ENCODE data around the gene CIC. TPM values are rescaled to one million over a fixed set of nuclear protein-coding genes. Genes with fewer than 3 reads are reported as not detected.
A peak's percentile ranks its signal among the peaks of the same experiment; 100 is the strongest.

Gene CIC
- total and polyA plus RNA-seq, 9 of the 15 experiments (the other 6 are each of a cell fraction or from before 2014, with no cell fraction given), result 0.07 to 44.7 (median 8.6) TPM

- no peak for TF ChIP-seq ESRRB (CRISPR knock-in tag; IDR thresholded peaks at IDR 0.05; ENCODE audit: borderline replicate concordance)
- TF ChIP-seq FOXM1 (IDR thresholded peaks at IDR 0.05; ENCODE audit: low read depth), result no peak
- TF ChIP-seq FOXM1 (CRISPR knock-in tag; IDR thresholded peaks at IDR 0.05; ENCODE audit: low read depth), result no peak
- TF ChIP-seq RFX7 (CRISPR knock-in tag; IDR thresholded peaks at IDR 0.05), result no peak
- no peak for TF ChIP-seq NONO (IDR thresholded peaks at IDR 0.05; ENCODE audit: low read depth in 2 of 2, low read length in 1 of 2)
- no peak for TF ChIP-seq ZNF589 (CRISPR knock-in tag; IDR thresholded peaks at IDR 0.05; ENCODE audit: low read depth)
- no peak for TF ChIP-seq RBFOX2 (IDR thresholded peaks at IDR 0.05; ENCODE audit: low read depth, low read length)
- TF ChIP-seq HOXB6 (CRISPR knock-in tag; IDR thresholded peaks at IDR 0.05; ENCODE audit: borderline replicate concordance), result no peak
- no peak for TF ChIP-seq TAF7 (tag; IDR thresholded peaks at IDR 0.05)
- no peak for TF ChIP-seq HDGF (IDR thresholded peaks at IDR 0.05)
- TF ChIP-seq, protein P1, sequence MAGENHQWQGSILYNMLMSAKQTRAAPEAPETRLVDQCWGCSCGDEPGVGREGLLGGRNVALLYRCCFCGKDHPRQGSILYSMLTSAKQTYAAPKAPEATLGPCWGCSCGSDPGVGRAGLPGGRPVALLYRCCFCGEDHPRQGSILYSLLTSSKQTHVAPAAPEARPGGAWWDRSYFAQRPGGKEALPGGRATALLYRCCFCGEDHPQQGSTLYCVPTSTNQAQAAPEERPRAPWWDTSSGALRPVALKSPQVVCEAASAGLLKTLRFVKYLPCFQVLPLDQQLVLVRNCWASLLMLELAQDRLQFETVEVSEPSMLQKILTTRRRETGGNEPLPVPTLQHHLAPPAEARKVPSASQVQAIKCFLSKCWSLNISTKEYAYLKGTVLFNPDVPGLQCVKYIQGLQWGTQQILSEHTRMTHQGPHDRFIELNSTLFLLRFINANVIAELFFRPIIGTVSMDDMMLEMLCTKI (IDR thresholded peaks at IDR 0.05; ENCODE audit: partially characterized antibody), result no peak
- TF ChIP-seq MTF1 (CRISPR knock-in tag; IDR thresholded peaks at IDR 0.05; ENCODE audit: borderline replicate concordance), result no peak
- TF ChIP-seq, protein P2, sequence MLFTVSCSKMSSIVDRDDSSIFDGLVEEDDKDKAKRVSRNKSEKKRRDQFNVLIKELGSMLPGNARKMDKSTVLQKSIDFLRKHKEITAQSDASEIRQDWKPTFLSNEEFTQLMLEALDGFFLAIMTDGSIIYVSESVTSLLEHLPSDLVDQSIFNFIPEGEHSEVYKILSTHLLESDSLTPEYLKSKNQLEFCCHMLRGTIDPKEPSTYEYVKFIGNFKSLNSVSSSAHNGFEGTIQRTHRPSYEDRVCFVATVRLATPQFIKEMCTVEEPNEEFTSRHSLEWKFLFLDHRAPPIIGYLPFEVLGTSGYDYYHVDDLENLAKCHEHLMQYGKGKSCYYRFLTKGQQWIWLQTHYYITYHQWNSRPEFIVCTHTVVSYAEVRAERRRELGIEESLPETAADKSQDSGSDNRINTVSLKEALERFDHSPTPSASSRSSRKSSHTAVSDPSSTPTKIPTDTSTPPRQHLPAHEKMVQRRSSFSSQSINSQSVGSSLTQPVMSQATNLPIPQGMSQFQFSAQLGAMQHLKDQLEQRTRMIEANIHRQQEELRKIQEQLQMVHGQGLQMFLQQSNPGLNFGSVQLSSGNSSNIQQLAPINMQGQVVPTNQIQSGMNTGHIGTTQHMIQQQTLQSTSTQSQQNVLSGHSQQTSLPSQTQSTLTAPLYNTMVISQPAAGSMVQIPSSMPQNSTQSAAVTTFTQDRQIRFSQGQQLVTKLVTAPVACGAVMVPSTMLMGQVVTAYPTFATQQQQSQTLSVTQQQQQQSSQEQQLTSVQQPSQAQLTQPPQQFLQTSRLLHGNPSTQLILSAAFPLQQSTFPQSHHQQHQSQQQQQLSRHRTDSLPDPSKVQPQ (CRISPR knock-in tag; IDR thresholded peaks at IDR 0.05; ENCODE audit: borderline replicate concordance), result no peak
- peak; percentile 17; the same call in 1 of the 2 replicates for TF ChIP-seq HES1 (IDR thresholded peaks at IDR 0.05; ENCODE audit: low read depth)
- no peak for TF ChIP-seq CCAR2 (IDR thresholded peaks at IDR 0.05; ENCODE audit: low read depth, low read length)
- no peak for TF ChIP-seq MCM7 (IDR thresholded peaks at IDR 0.05)
- no peak for TF ChIP-seq NR4A1 (CRISPR knock-in tag; IDR thresholded peaks at IDR 0.05)
- no peak for TF ChIP-seq NR4A1 (tag; IDR thresholded peaks at IDR 0.05)
- no peak for TF ChIP-seq PHF21A (IDR thresholded peaks at IDR 0.05; ENCODE audit: borderline replicate concordance, low read depth)
- TF ChIP-seq, protein P3, sequence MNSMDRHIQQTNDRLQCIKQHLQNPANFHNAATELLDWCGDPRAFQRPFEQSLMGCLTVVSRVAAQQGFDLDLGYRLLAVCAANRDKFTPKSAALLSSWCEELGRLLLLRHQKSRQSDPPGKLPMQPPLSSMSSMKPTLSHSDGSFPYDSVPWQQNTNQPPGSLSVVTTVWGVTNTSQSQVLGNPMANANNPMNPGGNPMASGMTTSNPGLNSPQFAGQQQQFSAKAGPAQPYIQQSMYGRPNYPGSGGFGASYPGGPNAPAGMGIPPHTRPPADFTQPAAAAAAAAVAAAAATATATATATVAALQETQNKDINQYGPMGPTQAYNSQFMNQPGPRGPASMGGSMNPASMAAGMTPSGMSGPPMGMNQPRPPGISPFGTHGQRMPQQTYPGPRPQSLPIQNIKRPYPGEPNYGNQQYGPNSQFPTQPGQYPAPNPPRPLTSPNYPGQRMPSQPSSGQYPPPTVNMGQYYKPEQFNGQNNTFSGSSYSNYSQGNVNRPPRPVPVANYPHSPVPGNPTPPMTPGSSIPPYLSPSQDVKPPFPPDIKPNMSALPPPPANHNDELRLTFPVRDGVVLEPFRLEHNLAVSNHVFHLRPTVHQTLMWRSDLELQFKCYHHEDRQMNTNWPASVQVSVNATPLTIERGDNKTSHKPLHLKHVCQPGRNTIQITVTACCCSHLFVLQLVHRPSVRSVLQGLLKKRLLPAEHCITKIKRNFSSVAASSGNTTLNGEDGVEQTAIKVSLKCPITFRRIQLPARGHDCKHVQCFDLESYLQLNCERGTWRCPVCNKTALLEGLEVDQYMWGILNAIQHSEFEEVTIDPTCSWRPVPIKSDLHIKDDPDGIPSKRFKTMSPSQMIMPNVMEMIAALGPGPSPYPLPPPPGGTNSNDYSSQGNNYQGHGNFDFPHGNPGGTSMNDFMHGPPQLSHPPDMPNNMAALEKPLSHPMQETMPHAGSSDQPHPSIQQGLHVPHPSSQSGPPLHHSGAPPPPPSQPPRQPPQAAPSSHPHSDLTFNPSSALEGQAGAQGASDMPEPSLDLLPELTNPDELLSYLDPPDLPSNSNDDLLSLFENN (IDR thresholded peaks at IDR 0.05; ENCODE audit: low read depth in 2 of 2, low read length in 2 of 2), result no peak
These were observed 39.1 kb upstream of the CIC start (continued) for GRCh38 chr19:42229855-42230351.
